ENCODE data around the gene FOXK2. TPM values are rescaled to one million over a fixed set of nuclear protein-coding genes. Genes with fewer than 3 reads are reported as not detected.

The FOXK2 gene
- total and polyA plus RNA-seq, 2 of the 8 experiments (the other 6 are each of a cell fraction or from before 2014, with no cell fraction given) = 34.7 to 64.9 TPM

GRCh38 chr17:82649501-82650261, 130.1 kb downstream of the FOXK2 start (continued):
- TF ChIP-seq NANOG (IDR thresholded peaks at IDR 0.05; ENCODE audit: insufficient read depth, low read depth, low read length, poor library complexity, severe bottlenecking) (no peak), POLR2AphosphoS5 (IDR thresholded peaks at IDR 0.05; ENCODE audit: low read depth, low read length) (no peak), EGR1 (IDR thresholded peaks at IDR 0.05; ENCODE audit: borderline replicate concordance, low read depth, low read length) (no peak), RNF2 (IDR thresholded peaks at IDR 0.05; ENCODE audit: borderline replicate concordance, low read depth, low read length, missing control alignments, poor library complexity, severe bottlenecking) (no peak), RXRA (IDR thresholded peaks at IDR 0.05; ENCODE audit: insufficient read depth, low read depth, low read length) (no peak), SP4 (IDR thresholded peaks at IDR 0.05; ENCODE audit: low read length) (no peak), YY1 (IDR thresholded peaks at IDR 0.05; ENCODE audit: low read depth, low read length) (no peak), RAD21 (IDR thresholded peaks at IDR 0.05 in 1 of 2, conservative IDR thresholded peaks at IDR 0.05 in 1 of 2; ENCODE audit: low read depth in 2 of 2, low read length in 2 of 2) (no peak)
